Measurements from ENCODE around the gene CXCL13. TPM values are rescaled to one million over a fixed set of nuclear protein-coding genes. Genes with fewer than 3 reads are reported as not detected.

Gene CXCL13
- total RNA-seq, 4 donors from 2014 or later = 1.4 to 91.6 (median 6.7) TPM; not detected in 1

DNA sequence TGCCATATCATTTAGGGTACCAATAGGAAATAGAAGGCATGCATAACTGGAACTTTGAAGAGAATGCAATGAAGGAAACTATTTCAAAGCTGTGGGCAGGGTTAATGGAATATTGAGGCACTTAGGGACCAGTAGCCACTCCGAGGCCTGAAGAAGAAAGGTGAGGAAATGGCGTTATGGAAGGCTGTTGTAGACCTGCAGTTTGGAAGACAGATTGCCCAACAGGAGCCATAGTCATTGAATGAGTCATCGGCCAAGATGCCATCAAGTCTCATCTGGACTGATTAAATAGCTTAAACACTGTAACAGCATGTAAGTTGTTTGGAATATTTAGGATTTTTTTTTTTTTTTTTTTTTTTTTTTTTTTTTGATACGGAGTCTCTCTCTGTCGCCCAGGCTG, 11.6 kb downstream of the CXCL13 start:
- no peaks in the 10 kb centered on the region for H3K36me3 ChIP-seq
- no peaks in the 10 kb centered on the region for H3K4me1 ChIP-seq
- H3K4me3 ChIP-seq = no peak overlapping the region
- no peaks in the 10 kb centered on the region for H3K27me3 ChIP-seq
- H3K9me3 ChIP-seq = no peaks in the 10 kb centered on the region
- H3K27ac ChIP-seq = no peak overlapping the region
- TF ChIP-seq, protein P1, sequence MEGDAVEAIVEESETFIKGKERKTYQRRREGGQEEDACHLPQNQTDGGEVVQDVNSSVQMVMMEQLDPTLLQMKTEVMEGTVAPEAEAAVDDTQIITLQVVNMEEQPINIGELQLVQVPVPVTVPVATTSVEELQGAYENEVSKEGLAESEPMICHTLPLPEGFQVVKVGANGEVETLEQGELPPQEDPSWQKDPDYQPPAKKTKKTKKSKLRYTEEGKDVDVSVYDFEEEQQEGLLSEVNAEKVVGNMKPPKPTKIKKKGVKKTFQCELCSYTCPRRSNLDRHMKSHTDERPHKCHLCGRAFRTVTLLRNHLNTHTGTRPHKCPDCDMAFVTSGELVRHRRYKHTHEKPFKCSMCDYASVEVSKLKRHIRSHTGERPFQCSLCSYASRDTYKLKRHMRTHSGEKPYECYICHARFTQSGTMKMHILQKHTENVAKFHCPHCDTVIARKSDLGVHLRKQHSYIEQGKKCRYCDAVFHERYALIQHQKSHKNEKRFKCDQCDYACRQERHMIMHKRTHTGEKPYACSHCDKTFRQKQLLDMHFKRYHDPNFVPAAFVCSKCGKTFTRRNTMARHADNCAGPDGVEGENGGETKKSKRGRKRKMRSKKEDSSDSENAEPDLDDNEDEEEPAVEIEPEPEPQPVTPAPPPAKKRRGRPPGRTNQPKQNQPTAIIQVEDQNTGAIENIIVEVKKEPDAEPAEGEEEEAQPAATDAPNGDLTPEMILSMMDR (IDR thresholded peaks at IDR 0.05) = no peak
- TF ChIP-seq POLR2A (IDR thresholded peaks at IDR 0.05) = no peak
- no peak for DNase-seq

DNA sequence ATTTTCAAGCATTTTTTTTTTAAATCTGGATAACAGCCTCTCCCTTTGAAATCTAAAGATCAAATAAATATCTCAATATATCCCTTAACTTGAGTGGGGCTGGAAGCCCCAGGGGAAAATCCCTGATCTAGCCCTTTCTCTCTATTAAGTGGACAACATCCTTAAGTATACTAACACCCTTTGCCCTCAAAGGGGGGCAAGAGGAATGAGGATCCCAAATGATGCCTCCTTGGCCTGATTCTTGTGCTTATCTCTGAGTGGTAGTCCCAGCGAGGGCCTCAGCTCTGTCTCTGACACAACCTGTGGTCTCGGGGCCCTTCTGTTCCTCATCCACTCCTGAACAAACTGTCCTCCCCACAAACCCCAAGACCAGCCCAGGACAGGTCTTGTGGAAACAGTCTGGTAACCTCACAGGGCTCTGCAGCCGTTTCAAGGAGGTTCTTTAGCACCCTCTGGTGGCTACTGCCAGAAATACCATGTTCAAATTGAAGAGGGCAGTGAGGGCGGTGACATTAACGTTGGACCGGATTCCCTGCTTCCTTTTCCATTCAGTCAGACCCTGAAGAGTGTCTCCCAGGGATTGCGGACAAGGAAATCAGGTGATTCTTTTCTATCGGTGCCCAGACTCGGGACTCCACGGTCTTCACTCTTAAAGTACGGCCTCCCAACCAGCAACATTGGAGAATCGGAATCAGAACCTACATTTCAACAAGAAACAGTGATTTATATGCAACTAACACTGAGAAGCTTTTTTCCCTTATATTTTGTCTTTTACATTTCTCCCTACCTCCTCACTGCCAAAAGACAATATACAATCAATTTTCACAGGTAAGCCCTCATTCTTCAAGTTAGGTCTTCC, 13.0 kb downstream of the CXCL13 start:
- Histone ChIP-seq H3K4me3 (no peak overlapping the region), H3K36me3 (no peaks in the 10 kb centered on the region), H3K27me3 (no peaks in the 10 kb centered on the region), H3K9me3 (no peaks in the 10 kb centered on the region), H3K4me1 (no peaks in the 10 kb centered on the region), H3K27ac (no peak overlapping the region)
- TF ChIP-seq, protein P1 (IDR thresholded peaks at IDR 0.05) = peak; percentile 39 to 85 (median 82)
- TF ChIP-seq POLR2A (IDR thresholded peaks at IDR 0.05) = peak in 1 of 2 donors; percentile 22
- DNase-seq = peak in 2 of 3 donors; percentile 55 to 88

DNA sequence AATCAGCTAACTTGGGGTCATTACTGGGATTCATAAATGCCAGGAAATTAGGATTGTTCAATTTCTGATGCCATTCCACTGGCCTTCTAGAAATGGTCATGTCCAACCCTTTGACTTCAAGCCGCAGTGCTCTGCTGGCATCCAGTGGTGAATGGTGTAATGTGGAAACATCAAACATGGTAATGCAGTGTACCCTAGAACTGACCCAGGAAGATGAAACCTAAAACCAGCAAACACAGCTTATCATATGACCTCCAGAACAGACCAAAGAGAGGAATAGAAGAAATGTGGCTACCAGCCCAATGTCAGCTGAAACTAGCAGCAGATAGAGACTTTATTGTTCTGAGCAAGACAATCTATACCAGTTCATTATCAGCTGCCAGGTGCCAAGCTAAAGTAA, 13.8 kb downstream of the CXCL13 start:
- Histone ChIP-seq H3K4me3 (no peak overlapping the region), H3K4me1 (no peaks in the 10 kb centered on the region), H3K27ac (no peak overlapping the region), H3K36me3 (no peaks in the 10 kb centered on the region), H3K9me3 (no peaks in the 10 kb centered on the region), H3K27me3 (no peaks in the 10 kb centered on the region)
- DNase-seq = no peak
- TF ChIP-seq POLR2A (IDR thresholded peaks at IDR 0.05) = no peak
- TF ChIP-seq, protein P1 (IDR thresholded peaks at IDR 0.05) = peak in 1 of 6 experiments; percentile 2

DNA sequence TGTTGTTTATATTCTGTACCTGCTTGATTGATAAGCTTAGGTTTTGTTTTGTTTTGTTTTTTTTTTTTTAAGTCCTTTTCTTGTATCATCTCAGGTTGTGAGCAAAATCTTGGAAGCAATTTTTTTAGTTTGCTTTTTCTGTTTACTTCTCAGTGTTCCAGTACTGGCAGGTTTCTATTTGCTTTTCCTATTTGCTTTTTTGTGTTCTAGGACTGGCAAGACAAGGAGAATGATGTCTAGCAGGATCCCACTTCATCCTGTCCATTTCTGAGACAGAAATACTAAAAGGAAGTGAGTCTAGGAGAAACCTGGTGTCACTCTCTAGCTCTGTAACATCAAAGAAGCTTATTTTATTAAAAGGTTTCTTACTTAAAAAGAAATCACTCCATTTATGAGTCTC, 15.6 kb downstream of the CXCL13 start:
- TF ChIP-seq, protein P1 (IDR thresholded peaks at IDR 0.05) = no peak
- TF ChIP-seq POLR2A (IDR thresholded peaks at IDR 0.05) = no peak
- H3K36me3 ChIP-seq = no peaks in the 10 kb centered on the region
- H3K9me3 ChIP-seq = no peaks in the 10 kb centered on the region
- H3K27ac ChIP-seq = no peak overlapping the region
- no peaks in the 10 kb centered on the region for H3K27me3 ChIP-seq
- DNase-seq = no peak
- no peak overlapping the region for H3K4me3 ChIP-seq
- no peaks in the 10 kb centered on the region for H3K4me1 ChIP-seq

DNA sequence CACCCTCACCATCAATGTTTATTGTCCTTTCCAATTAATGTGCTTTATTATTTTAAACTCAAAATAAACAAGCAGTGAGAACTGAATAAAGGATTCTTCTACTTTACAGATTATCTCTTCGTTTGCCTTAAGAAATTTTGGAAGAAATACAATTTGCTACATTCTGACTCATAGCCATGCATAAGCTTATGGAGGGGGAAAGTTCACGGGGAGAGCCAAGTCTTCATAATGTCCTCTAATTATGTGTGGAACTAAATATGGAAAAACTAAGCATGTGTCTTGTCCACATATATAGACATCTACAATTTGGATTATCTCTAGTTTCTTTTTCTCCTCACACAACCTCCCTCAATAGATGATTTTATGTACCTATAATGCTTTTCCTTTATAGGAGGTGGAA, 17.5 kb downstream of the CXCL13 start:
- Histone ChIP-seq H3K4me3 (no peak overlapping the region), H3K9me3 (no peaks in the 10 kb centered on the region), H3K27ac (no peak overlapping the region), H3K27me3 (no peaks in the 10 kb centered on the region), H3K36me3 (no peaks in the 10 kb centered on the region), H3K4me1 (no peaks in the 10 kb centered on the region)
- no peak for TF ChIP-seq POLR2A (IDR thresholded peaks at IDR 0.05)
- TF ChIP-seq, protein P1 (IDR thresholded peaks at IDR 0.05) = no peak
- DNase-seq = no peak

Data from Peyer's patch (tissue), 4 donors.